OCI-LY3 (cell line): Measurements from ENCODE around the gene TYW1.
"Not testable (repeated sequence)": the region's sequence is repeated elsewhere in the genome, so short reads cannot be mapped to it uniquely, and the experiment has no call there.

Experiments
- EZH2phosphoT487 ChIP-seq: fragments of 200-600 bp; shearing (Covaris generic); IDR thresholded peaks from 2 replicates; pipeline ENCODE4 v1.6.1; 2018; ENCODE audit warnings: antibody characterized with exemption, mixed run types, low read depth
- TF ChIP-seq, protein P1 (sequence below): fragments of 200-600, 300-600 bp; sonication (generic); IDR thresholded peaks from 2 replicates; pipeline ENCODE4 v1.5.1; 2014; ENCODE audit warnings: antibody characterized with exemption, low read length, low read depth

- TF ChIP-seq, protein P1, sequence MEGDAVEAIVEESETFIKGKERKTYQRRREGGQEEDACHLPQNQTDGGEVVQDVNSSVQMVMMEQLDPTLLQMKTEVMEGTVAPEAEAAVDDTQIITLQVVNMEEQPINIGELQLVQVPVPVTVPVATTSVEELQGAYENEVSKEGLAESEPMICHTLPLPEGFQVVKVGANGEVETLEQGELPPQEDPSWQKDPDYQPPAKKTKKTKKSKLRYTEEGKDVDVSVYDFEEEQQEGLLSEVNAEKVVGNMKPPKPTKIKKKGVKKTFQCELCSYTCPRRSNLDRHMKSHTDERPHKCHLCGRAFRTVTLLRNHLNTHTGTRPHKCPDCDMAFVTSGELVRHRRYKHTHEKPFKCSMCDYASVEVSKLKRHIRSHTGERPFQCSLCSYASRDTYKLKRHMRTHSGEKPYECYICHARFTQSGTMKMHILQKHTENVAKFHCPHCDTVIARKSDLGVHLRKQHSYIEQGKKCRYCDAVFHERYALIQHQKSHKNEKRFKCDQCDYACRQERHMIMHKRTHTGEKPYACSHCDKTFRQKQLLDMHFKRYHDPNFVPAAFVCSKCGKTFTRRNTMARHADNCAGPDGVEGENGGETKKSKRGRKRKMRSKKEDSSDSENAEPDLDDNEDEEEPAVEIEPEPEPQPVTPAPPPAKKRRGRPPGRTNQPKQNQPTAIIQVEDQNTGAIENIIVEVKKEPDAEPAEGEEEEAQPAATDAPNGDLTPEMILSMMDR, result not testable (repeated sequence)
- TF ChIP-seq EZH2phosphoT487, result not testable (repeated sequence)
Observed at GRCh38 chr7:67141001-67141400, 144.4 kb downstream of the TYW1 start.
